ENCODE results near the gene WRAP73.

WRAP73 gene

DNA sequence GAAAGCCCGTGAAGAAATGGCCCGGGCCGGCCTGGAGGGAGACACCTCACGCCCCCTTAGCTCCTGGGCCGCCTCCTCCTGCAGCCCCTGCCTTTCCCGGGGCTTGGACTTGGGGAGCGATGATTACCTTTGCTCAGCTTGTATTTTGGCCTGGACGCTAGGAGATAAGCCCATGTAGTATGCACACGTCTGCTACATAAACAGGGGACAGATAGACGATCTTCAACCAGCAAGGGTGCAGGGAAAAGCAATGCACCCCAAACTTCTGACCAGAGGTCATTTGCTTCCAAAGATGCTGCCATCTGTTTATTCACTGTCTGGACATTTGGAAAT is 3.3 kb upstream of the WRAP73 start:
- no peaks in the 10 kb centered on the region for H3K9me3 ChIP-seq (ENCODE audit: control insufficient read depth, insufficient read depth, low read length)
- H3K4me3 ChIP-seq (ENCODE audit: low read depth, low read length) = peak overlapping the region; percentile 95; the same call in 1 of the 2 replicates
- H3K36me3 ChIP-seq (ENCODE audit: control insufficient read depth, insufficient read depth, low read length) = no peaks in the 10 kb centered on the region
- H3K27ac ChIP-seq (ENCODE audit: low read depth, low read length) = no peak overlapping the region
- H3K4me1 ChIP-seq (ENCODE audit: control insufficient read depth, insufficient read depth, low read length) = peaks cover 8% of the 10 kb centered on the region; the same call in 1 of the 2 replicates
- H3K9ac ChIP-seq (ENCODE audit: low read depth, low read length) = no peak overlapping the region
- H3K27me3 ChIP-seq (ENCODE audit: control insufficient read depth, insufficient read depth, low read length) = peaks cover 80% of the 10 kb centered on the region

DNA sequence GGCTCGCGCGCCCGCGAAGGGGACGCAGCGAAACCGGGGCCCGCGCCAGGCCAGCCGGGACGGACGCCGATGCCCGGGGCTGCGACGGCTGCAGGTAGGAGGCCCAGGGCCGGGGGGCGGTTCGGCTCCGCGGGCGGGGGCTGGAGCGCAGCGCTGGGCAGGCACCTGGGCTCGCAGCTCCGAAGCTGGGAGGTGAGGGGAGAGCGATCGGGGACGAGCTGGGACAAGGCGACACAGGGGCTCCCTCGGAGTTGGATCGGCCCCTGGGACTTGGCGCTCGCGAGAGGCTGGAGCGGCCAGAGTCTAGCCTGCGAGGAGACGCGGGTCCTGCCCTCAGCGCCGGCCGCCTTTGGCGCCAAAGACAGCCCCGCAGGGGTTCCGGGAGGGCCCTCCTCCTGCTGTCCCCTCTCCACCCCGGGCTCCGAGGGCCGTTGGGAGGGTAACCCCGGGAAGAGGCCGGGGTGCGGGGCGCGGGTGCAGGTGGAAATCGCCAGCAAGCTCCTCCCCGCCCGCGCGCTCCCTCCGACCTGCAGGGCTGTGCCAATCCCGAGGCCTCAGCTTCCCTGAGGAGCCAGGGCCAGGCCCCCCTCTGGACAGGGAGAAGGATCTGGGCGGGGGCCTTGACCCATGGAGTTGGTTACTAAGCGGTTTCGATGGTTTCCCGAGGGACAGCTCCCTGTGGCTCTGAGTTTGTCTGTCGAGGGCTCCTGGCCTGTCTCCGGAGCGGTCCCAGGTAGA is 2.8 kb upstream of the WRAP73 start:
- H3K27me3 ChIP-seq (ENCODE audit: control insufficient read depth, insufficient read depth, low read length) = peaks cover 74% of the 10 kb centered on the region
- 0 out of 2 replicates have a peak, but pooled peaks cover 5% of the 10 kb centered on the region for H3K36me3 ChIP-seq (ENCODE audit: control insufficient read depth, insufficient read depth, low read length)
- H3K9me3 ChIP-seq (ENCODE audit: control insufficient read depth, insufficient read depth, low read length) = no peaks in the 10 kb centered on the region
- peaks cover 8% of the 10 kb centered on the region; the same call in 1 of the 2 replicates for H3K4me1 ChIP-seq (ENCODE audit: control insufficient read depth, insufficient read depth, low read length)
- peak overlapping the region; percentile 95 for H3K4me3 ChIP-seq (ENCODE audit: low read depth, low read length)
- H3K27ac ChIP-seq (ENCODE audit: low read depth, low read length) = no peak overlapping the region
- H3K9ac ChIP-seq (ENCODE audit: low read depth, low read length) = no peak overlapping the region

DNA sequence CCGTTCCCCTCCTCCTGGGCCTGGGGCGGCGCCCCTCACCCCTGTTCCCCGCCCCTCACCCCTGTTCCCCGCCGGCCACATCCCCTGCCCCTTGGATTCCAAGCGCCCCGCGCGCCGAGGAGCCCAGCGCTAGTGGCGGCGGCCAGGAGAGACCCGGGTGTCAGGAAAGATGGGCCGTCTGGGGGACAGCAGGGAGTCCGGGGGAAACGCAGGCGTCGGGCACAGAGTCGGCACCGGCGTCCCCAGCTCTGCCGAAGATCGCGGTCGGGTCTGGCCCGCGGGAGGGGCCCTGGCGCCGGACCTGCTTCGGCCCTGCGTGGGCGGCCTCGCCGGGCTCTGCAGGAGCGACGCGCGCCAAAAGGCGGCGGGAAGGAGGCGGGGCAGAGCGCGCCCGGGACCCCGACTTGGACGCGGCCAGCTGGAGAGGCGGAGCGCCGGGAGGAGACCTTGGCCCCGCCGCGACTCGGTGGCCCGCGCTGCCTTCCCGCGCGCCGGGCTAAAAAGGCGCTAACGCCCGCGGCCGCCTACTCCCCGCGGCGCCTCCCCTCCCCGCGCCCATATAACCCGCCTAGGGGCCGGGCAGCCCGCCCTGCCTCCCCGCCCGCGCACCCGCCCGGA is 2.1 kb upstream of the WRAP73 start, which contains the start of gene TP73:
Gene TP73 (plus strand): TSS at position 587 of the 618 bp plus-strand sequence. CDS start 29,850 bp downstream, outside the sequence.
- Histone ChIP-seq H3K4me3 (ENCODE audit: low read depth, low read length) (peak within 1 kb of the TSS; percentile 95), H3K9me3 (ENCODE audit: control insufficient read depth, insufficient read depth, low read length) (no peaks in the 10 kb centered on the region), H3K27me3 (ENCODE audit: control insufficient read depth, insufficient read depth, low read length) (peaks cover 69% of the 10 kb centered on the region), H3K4me1 (ENCODE audit: control insufficient read depth, insufficient read depth, low read length) (peaks cover 8% of the 10 kb centered on the region; the same call in 1 of the 2 replicates), H3K9ac (ENCODE audit: low read depth, low read length) (no peak within 1 kb of the TSS), H3K36me3 (ENCODE audit: control insufficient read depth, insufficient read depth, low read length) (peaks cover 12% of the 10 kb centered on the region), H3K27ac (ENCODE audit: low read depth, low read length) (no peak within 1 kb of the TSS)

DNA sequence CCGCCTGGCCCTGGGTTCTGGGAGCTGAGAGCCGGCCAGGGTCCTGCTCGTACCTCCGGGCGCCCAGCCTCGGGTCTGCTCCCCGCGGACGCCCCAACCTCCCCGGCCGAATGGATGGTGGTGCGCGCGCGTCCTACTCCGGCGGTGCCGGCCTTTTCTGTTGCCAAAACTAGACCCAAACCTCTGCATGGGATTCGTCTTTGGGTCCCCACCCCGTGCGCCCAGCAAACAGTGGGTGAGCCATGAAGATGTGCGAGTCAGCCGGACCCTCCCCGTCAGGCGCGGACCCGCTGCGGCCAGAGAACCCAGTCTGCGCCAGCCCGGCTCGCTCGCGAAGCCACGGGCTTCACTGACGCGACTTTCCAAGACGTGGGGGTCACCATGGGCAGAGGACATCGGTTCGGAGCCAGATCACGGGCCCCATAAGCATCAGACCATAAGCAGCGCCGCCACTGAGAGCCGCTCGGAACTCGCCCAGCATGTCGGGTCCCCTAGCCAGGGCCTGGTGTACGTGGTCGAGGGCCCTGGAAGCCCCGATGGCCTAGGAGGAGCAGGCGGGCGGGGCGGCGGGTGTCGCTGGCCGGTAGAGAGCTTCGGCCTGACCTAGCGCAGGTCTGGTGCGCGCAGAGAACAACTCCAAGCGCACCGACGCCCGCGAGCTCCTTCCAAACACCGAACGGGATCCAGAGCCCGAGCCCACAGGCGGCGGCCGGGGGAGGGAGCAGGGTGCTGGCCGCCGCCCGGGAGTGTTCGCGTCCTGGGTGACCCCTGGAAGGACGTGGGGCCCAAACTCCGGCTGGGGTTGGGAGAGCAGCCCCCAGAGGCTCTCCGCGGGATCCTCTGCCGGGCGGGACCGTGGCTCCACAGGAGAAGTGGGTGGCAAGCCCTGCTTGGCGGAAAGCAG is 1.4 kb upstream of the WRAP73 start:
- H3K4me3 ChIP-seq (ENCODE audit: low read depth, low read length) = peak overlapping the region; percentile 95

DNA sequence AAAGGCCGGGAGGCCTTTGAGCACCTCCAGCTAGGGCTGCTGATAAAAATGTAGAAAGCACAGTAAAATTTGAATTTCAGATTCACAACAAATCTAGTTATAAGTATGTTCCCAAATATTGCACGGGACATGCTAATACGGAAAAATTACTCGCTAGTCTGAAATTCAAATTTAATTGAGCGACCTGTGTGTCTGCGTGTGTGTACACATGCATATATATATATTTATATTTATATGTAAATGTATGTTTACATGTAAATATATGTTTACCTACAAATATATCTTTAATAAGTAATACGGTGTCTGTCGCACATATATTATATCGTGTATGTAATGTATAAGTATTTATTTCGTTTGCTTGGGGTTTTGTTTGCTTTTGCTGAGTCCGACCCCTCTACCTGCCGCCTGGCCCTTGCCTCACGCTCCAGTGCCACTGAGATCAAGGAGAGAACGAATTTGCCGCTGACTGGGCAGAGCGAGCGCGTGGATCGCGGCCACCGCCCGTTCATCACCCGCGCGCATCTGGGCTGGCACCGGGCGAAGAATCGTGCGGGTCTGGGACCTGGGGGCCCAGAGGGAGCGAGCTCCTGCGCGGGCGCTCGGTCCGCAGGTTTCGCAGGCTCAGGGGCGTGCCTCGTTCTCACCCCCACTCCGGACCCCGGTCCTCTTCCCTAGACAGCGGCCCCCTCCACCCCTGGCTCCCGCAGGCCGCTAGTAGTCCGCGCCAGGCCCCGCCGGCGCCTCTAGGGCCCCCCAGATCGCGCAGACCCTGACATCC is 534 bp upstream of the WRAP73 start:
- H3K9me3 ChIP-seq (ENCODE audit: control insufficient read depth, insufficient read depth, low read length) = no peaks in the 10 kb centered on the region
- H3K4me3 ChIP-seq (ENCODE audit: low read depth, low read length) = peak overlapping the region; percentile 95
- peaks cover 8% of the 10 kb centered on the region; the same call in 1 of the 2 replicates for H3K4me1 ChIP-seq (ENCODE audit: control insufficient read depth, insufficient read depth, low read length)
- H3K9ac ChIP-seq (ENCODE audit: low read depth, low read length) = no peak overlapping the region
- H3K27me3 ChIP-seq (ENCODE audit: control insufficient read depth, insufficient read depth, low read length) = peaks cover 55% of the 10 kb centered on the region
- H3K36me3 ChIP-seq (ENCODE audit: control insufficient read depth, insufficient read depth, low read length) = peaks cover 28% of the 10 kb centered on the region
- no peak overlapping the region for H3K27ac ChIP-seq (ENCODE audit: low read depth, low read length)

More for the DNA sequence above, 1.4 kb upstream of the WRAP73 start:
- Histone ChIP-seq H3K27me3 (ENCODE audit: control insufficient read depth, insufficient read depth, low read length) (peaks cover 61% of the 10 kb centered on the region), H3K9ac (ENCODE audit: low read depth, low read length) (no peak overlapping the region), H3K36me3 (ENCODE audit: control insufficient read depth, insufficient read depth, low read length) (peaks cover 19% of the 10 kb centered on the region), H3K27ac (ENCODE audit: low read depth, low read length) (no peak overlapping the region), H3K4me1 (ENCODE audit: control insufficient read depth, insufficient read depth, low read length) (peaks cover 8% of the 10 kb centered on the region; the same call in 1 of the 2 replicates), H3K9me3 (ENCODE audit: control insufficient read depth, insufficient read depth, low read length) (no peaks in the 10 kb centered on the region)

DNA sequence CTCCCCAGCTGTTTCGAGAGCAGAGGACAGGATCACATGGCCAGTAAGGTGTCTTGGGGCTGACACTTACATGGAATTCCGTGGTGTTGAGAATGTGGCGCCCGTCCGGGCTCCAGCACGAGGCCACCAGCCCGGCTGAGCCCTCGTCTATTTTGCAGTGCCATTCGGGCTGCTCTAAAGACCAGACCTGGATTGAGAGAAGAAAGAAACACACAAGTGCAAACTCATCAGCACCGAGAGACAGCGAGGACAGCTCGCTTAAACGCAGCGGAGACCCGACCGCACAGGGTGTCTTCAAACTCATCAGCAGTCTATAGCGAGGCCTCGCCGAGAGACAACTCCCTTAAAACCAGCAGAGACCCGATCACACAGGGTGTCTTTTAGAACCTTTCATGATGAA is 3.3 kb downstream of the WRAP73 start:
- Histone ChIP-seq H3K9ac (ENCODE audit: low read depth, low read length) (no peak overlapping the region), H3K4me1 (ENCODE audit: control insufficient read depth, insufficient read depth, low read length) (peaks cover 8% of the 10 kb centered on the region; the same call in 1 of the 2 replicates), H3K27ac (ENCODE audit: low read depth, low read length) (no peak overlapping the region), H3K4me3 (ENCODE audit: low read depth, low read length) (no peak overlapping the region), H3K27me3 (ENCODE audit: control insufficient read depth, insufficient read depth, low read length) (peaks cover 16% of the 10 kb centered on the region), H3K9me3 (ENCODE audit: control insufficient read depth, insufficient read depth, low read length) (no peaks in the 10 kb centered on the region), H3K36me3 (ENCODE audit: control insufficient read depth, insufficient read depth, low read length) (peaks cover 39% of the 10 kb centered on the region)

DNA sequence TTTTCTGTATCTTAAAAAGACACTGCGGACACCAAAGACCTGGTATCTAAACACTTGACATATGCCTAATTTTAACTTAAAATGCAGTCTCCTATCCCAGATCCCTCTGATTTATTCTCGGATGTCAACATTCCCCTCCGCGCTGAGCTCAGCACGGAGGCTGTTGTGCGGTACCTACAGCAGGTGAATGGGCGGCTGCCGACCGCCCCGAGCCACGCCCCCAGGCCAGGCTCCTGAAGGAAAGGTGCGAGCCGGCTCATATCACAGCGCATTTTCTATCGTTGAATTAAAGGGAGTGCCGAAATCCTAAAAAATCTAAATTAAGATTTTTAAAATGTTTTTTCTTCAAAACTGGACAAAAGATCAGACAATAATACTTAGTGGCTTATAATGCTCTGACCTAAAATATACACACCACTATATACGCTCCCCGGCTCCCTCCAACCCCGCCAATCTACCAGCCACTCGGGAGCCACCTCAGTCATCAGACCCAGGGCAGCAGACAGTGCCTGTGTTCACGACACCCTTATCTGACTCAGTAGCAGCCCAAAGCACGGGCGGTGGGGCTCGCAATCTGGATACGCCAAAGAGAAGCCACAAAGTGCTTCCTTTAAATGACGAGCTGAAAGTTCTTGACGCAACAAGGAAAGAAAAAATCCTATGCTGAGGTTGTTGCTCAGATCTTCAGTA is 4.1 kb downstream of the WRAP73 start:
- no peaks in the 10 kb centered on the region for H3K9me3 ChIP-seq (ENCODE audit: control insufficient read depth, insufficient read depth, low read length)
- H3K27me3 ChIP-seq (ENCODE audit: control insufficient read depth, insufficient read depth, low read length) = peaks cover 8% of the 10 kb centered on the region
- H3K4me3 ChIP-seq (ENCODE audit: low read depth, low read length) = no peak overlapping the region
- peaks cover 45% of the 10 kb centered on the region for H3K36me3 ChIP-seq (ENCODE audit: control insufficient read depth, insufficient read depth, low read length)
- H3K4me1 ChIP-seq (ENCODE audit: control insufficient read depth, insufficient read depth, low read length) = peaks cover 8% of the 10 kb centered on the region; the same call in 1 of the 2 replicates
- H3K27ac ChIP-seq (ENCODE audit: low read depth, low read length) = no peak overlapping the region
- no peak overlapping the region for H3K9ac ChIP-seq (ENCODE audit: low read depth, low read length)

DNA sequence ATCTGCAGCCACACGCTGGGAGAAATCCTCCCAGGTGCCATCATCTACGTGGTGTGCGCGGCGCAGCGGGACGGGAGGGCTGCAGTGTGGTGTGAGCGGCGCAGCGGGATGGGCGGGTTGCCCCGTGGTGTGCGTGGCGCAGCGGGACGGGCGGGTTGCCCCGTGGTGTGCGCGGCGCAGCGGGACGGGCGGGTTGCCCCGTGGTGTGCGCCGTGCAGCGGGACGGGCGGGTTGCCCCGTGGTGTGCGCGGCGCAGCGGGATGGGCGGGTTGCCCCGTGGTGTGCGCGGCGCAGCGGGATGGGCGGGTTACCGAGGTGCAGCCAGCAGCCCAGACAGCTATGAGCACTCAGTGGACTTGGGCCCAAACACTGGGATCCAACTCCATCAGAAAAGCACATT is 4.7 kb downstream of the WRAP73 start:
- Histone ChIP-seq H3K9ac (ENCODE audit: low read depth, low read length) (no peak overlapping the region), H3K36me3 (ENCODE audit: control insufficient read depth, insufficient read depth, low read length) (peaks cover 45% of the 10 kb centered on the region), H3K9me3 (ENCODE audit: control insufficient read depth, insufficient read depth, low read length) (no peaks in the 10 kb centered on the region), H3K27ac (ENCODE audit: low read depth, low read length) (no peak overlapping the region), H3K27me3 (ENCODE audit: control insufficient read depth, insufficient read depth, low read length) (peaks cover 3% of the 10 kb centered on the region), H3K4me3 (ENCODE audit: low read depth, low read length) (no peak overlapping the region), H3K4me1 (ENCODE audit: control insufficient read depth, insufficient read depth, low read length) (peaks cover 8% of the 10 kb centered on the region; the same call in 1 of the 2 replicates)

DNA sequence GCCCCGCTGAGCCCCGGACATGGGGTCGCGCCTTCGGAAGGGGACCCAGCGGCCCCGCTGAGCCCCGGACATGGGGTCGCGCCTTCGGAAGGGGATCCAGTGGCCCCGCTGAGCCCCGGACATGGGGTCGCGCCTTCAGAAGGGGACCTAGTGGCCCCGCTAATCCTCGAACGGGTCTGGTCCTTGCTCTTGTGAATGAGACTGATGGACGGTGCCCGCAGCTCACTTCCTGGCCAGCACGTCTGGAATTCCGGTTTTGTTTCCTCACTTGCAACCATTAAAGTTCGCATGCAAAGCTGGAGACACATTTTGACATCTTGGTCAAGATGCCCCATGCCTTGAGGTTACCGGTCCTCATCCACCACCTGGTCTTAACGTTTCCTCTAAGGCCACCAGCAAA is 5.6 kb downstream of the WRAP73 start:
- no peak overlapping the region for H3K4me3 ChIP-seq (ENCODE audit: low read depth, low read length)
- H3K27me3 ChIP-seq (ENCODE audit: control insufficient read depth, insufficient read depth, low read length) = no peaks in the 10 kb centered on the region
- peaks cover 6% of the 10 kb centered on the region; the same call in 1 of the 2 replicates for H3K4me1 ChIP-seq (ENCODE audit: control insufficient read depth, insufficient read depth, low read length)
- no peak overlapping the region for H3K9ac ChIP-seq (ENCODE audit: low read depth, low read length)
- no peak overlapping the region for H3K27ac ChIP-seq (ENCODE audit: low read depth, low read length)
- peaks cover 51% of the 10 kb centered on the region for H3K36me3 ChIP-seq (ENCODE audit: control insufficient read depth, insufficient read depth, low read length)
- no peaks in the 10 kb centered on the region for H3K9me3 ChIP-seq (ENCODE audit: control insufficient read depth, insufficient read depth, low read length)
